ENCODE results near the gene THAP7.

Gene THAP7

DNA sequence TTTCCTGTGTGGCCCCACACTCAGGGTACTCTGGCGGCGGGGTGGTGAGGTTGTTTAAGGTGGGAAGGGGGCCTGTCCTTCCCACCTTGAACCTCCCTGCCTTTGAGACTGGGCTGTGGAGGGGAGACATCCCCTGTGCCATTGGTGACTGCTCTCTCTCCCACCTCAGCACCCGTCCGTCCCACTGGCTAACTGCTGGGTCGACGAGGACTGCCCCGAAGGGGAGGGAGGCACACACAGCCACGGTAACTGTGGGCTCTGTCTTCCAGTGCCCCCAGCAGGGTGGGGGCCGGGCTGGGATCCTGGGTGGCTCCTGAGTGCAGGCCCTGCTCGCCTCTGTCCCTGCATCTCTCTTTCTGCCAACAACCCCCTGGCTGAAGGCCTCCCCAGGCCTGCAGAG lies 20.6 kb upstream of the THAP7 start:
- H3K27ac ChIP-seq (ENCODE audit: low read depth, low read length, poor library complexity, severe bottlenecking) = no peak overlapping the region
- H3K4me2 ChIP-seq (ENCODE audit: low read length) = no peak overlapping the region
- H3K9me3 ChIP-seq (ENCODE audit: low read length) = no peaks in the 10 kb centered on the region
- no peaks in the 10 kb centered on the region for H4K20me1 ChIP-seq (ENCODE audit: insufficient read depth, low read length)
- H3K9ac ChIP-seq (ENCODE audit: low read length) = no peak overlapping the region
- H3K4me3 ChIP-seq (ENCODE audit: low read depth, low read length, poor library complexity, severe bottlenecking) = no peak overlapping the region
- H3K36me3 ChIP-seq (ENCODE audit: insufficient read depth, low read length) = no peaks in the 10 kb centered on the region; the same call in 1 of the 2 replicates
- no peak overlapping the region for H2AFZ ChIP-seq (ENCODE audit: low read length)
- no peaks in the 10 kb centered on the region for H3K79me2 ChIP-seq (ENCODE audit: insufficient read depth, low read length)
- no peak for TF ChIP-seq EZH2 (IDR thresholded peaks at IDR 0.05; ENCODE audit: borderline replicate concordance, low read length)
- TF ChIP-seq, protein P1, sequence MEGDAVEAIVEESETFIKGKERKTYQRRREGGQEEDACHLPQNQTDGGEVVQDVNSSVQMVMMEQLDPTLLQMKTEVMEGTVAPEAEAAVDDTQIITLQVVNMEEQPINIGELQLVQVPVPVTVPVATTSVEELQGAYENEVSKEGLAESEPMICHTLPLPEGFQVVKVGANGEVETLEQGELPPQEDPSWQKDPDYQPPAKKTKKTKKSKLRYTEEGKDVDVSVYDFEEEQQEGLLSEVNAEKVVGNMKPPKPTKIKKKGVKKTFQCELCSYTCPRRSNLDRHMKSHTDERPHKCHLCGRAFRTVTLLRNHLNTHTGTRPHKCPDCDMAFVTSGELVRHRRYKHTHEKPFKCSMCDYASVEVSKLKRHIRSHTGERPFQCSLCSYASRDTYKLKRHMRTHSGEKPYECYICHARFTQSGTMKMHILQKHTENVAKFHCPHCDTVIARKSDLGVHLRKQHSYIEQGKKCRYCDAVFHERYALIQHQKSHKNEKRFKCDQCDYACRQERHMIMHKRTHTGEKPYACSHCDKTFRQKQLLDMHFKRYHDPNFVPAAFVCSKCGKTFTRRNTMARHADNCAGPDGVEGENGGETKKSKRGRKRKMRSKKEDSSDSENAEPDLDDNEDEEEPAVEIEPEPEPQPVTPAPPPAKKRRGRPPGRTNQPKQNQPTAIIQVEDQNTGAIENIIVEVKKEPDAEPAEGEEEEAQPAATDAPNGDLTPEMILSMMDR (IDR thresholded peaks at IDR 0.05; ENCODE audit: low read length) = no peak
- no peaks in the 10 kb centered on the region for H3K9me2 ChIP-seq (ENCODE audit: low read depth, low read length)
- peaks cover 4% of the 10 kb centered on the region; the same call in 1 of the 2 replicates for H3K27me3 ChIP-seq (ENCODE audit: insufficient read depth, low read length)
- no peaks in the 10 kb centered on the region for H3K4me1 ChIP-seq (ENCODE audit: insufficient read depth, low read length, severe bottlenecking)
- no peaks in the 10 kb centered on the region for H3F3A ChIP-seq (ENCODE audit: insufficient read depth, low read length)

DNA sequence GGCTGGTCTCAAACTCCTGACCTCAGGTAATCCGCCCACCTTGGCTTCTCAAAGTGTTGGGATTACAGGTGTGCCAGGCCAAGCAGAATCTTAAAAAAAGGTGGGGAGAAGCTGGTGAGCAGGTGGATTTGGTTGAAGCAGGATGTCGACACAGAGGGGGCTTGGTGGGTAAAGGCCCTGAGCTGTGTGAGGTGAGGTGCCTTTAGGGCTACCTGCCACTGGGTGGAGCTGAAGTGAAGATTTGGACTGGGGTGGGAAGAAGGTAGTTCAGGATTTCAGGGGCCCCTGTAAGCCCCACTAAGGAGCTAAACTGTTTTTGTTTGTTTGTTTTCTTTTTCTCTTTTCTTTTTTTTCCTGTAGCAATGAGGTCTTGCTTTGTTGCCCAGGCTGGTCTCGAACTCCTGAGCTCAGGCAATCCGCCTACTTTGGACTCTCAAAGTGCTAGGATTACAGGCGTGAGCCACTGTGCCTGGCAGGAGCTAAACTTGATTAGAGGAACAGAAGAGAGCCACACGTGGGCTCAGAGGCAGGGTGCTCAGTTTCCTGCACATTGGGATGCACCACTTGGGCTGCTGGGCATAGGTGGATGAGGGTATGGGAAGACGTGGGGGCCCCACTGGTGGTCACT lies 19.0 kb upstream of the THAP7 start:
- Histone ChIP-seq H3K9ac (ENCODE audit: low read length) (no peak overlapping the region), H4K20me1 (ENCODE audit: insufficient read depth, low read length) (no peaks in the 10 kb centered on the region), H3K9me2 (ENCODE audit: low read depth, low read length) (no peaks in the 10 kb centered on the region), H2AFZ (ENCODE audit: low read length) (no peak overlapping the region), H3K9me3 (ENCODE audit: low read length) (no peaks in the 10 kb centered on the region), H3K36me3 (ENCODE audit: insufficient read depth, low read length) (no peaks in the 10 kb centered on the region; the same call in 1 of the 2 replicates), H3K4me3 (ENCODE audit: low read depth, low read length, poor library complexity, severe bottlenecking) (no peak overlapping the region), H3K27ac (ENCODE audit: low read depth, low read length, poor library complexity, severe bottlenecking) (no peak overlapping the region), H3F3A (ENCODE audit: insufficient read depth, low read length) (no peaks in the 10 kb centered on the region), H3K27me3 (ENCODE audit: insufficient read depth, low read length) (peaks cover 4% of the 10 kb centered on the region; the same call in 1 of the 2 replicates), H3K4me2 (ENCODE audit: low read length) (no peak overlapping the region), H3K4me1 (ENCODE audit: insufficient read depth, low read length, severe bottlenecking) (no peaks in the 10 kb centered on the region), H3K79me2 (ENCODE audit: insufficient read depth, low read length) (no peaks in the 10 kb centered on the region)
- TF ChIP-seq, protein P1 (IDR thresholded peaks at IDR 0.05; ENCODE audit: low read length) = peak; percentile 39
- no peak for TF ChIP-seq EZH2 (IDR thresholded peaks at IDR 0.05; ENCODE audit: borderline replicate concordance, low read length)

DNA sequence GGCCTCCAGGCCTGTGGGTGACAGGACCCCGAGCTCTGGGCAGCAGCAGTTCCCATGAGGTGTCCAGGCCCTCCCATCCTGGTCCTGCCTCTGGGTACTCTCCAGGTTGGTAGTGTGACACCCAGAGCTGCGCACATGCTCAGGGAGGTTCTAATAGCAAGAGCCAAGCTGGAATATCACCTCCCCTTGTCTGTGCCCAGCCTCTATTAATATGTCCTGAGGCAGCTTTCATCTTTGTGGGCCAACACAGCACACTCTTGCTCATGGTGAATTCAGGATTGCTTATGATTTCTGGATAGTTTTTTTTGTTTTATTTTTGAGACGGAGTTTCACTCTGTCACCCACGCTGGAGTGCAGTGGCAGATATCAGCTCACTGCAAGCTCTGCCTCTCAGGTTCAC lies 16.4 kb upstream of the THAP7 start:
- H3K4me1 ChIP-seq (ENCODE audit: insufficient read depth, low read length, severe bottlenecking) = peaks cover 9% of the 10 kb centered on the region
- no peaks in the 10 kb centered on the region for H4K20me1 ChIP-seq (ENCODE audit: insufficient read depth, low read length)
- H3K9me3 ChIP-seq (ENCODE audit: low read length) = no peaks in the 10 kb centered on the region
- H3K79me2 ChIP-seq (ENCODE audit: insufficient read depth, low read length) = no peaks in the 10 kb centered on the region
- H3K9ac ChIP-seq (ENCODE audit: low read length) = no peak overlapping the region
- no peaks in the 10 kb centered on the region; the same call in 1 of the 2 replicates for H3K36me3 ChIP-seq (ENCODE audit: insufficient read depth, low read length)
- H3K9me2 ChIP-seq (ENCODE audit: low read depth, low read length) = no peaks in the 10 kb centered on the region
- no peak overlapping the region for H2AFZ ChIP-seq (ENCODE audit: low read length)
- H3F3A ChIP-seq (ENCODE audit: insufficient read depth, low read length) = no peaks in the 10 kb centered on the region
- no peak overlapping the region for H3K27ac ChIP-seq (ENCODE audit: low read depth, low read length, poor library complexity, severe bottlenecking)
- peaks cover 4% of the 10 kb centered on the region; the same call in 1 of the 2 replicates for H3K27me3 ChIP-seq (ENCODE audit: insufficient read depth, low read length)
- TF ChIP-seq EZH2 (IDR thresholded peaks at IDR 0.05; ENCODE audit: borderline replicate concordance, low read length) = no peak
- TF ChIP-seq, protein P1 (IDR thresholded peaks at IDR 0.05; ENCODE audit: low read length) = no peak
- H3K4me3 ChIP-seq (ENCODE audit: low read depth, low read length, poor library complexity, severe bottlenecking) = no peak overlapping the region
- no peak overlapping the region for H3K4me2 ChIP-seq (ENCODE audit: low read length)
